NCI-H1048 (cell line): Measurements from ENCODE around the gene RPL38.

Source experiments
- DNase-seq: peaks from one replicate; lab custom pipeline; 2025; lab: John Stamatoyannopoulos, UW

The RPL38 gene

DNA sequence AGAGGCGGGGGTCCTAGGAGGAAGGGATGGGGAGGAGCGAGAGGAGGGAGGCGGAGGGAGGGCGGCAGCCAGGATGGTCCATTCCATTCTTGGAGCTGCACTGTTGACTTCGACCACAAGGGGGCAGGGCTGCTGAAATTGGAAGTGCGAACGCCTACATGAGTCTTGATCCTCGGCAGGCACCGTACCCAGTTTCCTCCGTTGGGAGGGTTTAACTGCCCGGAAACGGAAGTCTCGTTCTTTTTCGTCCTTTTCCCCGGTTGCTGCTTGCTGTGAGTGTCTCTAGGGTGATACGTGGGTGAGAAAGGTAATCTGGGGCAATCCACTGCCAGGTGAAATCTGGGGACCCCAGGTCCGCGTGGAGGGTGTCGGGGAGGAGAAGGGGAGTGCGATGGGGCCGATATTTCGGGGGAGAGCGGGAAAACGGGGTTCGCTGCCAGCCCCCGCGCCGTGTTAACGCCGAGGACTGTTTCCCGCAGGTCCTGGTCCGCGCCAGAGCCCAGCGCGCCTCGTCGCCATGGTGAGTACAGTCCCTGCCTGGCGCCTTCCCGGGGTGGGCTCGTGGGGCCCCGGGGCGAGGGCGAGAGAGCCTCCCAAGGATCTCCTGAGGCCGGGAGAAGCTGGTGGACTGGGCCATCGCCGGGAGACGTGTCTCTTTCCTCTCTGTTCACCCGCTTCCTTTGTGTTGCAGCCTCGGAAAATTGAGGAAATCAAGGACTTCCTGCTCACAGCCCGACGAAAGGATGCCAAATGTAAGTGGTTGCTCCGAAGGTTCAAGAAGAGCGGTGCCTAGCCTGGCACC is at the start of gene RPL38:
Gene RPL38, plus strand, starts transcription at position 240 of the 802 bp plus-strand sequence. Its CDS starts 278 bp downstream, at position 518.
- peak; percentile 89 for DNase-seq

DNA sequence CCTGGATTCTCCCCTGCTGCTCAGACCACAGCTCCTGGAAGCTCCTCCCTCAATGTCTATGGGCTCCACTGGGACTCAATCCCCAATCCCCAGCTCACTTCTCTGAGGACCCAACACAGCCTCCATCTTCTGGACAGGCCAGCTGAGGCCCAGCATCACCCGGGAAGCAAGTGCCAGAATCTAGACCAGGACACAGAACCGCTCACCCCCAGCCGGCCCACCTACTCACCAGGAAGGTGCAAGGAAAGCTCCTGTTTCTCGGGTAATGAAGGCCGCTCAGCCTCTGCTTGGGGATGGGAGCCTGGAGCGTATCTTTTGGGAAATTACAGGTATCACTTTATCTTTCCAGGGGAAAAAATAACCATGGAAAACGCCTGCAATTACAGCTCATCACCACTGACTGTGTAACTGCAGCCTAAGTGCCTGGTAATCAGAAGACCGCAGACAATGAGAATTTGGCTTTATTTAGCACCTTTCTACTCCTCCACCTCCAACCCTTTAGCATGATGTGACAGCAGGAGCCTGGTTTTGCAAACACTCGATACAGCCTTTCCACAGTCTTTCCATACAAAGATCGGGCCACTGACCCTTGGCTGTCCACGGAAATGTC is 49.6 kb upstream of the RPL38 start:
- DNase-seq, result no peak

GRCh38 chr17:74156878-74157277 is 46.6 kb upstream of the RPL38 start:
- DNase-seq, result no peak

DNA sequence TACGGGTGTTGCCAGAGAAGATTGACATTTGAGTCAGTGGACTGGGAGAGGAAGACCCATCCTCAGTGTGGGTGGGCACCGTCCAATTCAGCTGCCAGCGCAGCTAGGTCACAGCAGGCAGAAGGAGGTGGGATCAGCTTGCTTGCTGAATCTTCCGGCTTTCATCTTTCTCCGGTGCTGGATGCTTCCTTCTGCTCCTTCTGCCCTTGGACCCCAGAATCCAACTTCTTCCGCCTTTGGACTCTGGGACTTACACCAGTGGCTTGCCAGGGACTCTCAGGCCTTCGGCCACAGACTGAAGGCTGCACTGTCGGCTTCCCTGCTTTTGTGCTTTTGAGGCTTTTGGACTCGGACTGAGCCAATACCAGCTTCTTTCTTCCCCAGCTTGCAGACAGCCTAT is 46.1 kb upstream of the RPL38 start:
- DNase-seq, result no peak

DNA sequence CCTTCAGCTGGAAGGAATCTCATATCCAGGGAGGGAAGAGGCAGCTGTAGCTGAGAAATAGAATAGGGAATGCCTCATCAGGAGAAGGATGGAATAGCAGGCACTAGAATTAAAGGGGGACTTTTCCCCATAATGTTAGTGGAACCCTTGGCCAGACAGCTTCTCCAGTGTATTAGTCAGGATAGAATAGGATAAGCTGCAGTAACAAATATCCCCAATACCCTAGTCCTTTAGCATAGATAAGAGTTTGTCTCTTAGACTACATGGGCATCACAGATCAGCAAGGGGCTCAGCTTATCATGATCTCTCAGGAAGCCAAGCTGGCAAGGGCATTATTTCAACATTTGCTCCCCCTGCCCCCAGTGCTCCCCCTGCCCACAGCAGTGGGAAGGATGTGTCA is 44.7 kb upstream of the RPL38 start:
- DNase-seq, result no peak

- DNase-seq, result no peak
These were observed 44.1 kb upstream of the RPL38 start for GRCh38 chr17:74159226-74159840.

- DNase-seq, result no peak
These were observed 42.6 kb upstream of the RPL38 start for GRCh38 chr17:74160656-74161502.

GRCh38 chr17:74161503-74161875 is 42.0 kb upstream of the RPL38 start:
- no peak for DNase-seq

DNA sequence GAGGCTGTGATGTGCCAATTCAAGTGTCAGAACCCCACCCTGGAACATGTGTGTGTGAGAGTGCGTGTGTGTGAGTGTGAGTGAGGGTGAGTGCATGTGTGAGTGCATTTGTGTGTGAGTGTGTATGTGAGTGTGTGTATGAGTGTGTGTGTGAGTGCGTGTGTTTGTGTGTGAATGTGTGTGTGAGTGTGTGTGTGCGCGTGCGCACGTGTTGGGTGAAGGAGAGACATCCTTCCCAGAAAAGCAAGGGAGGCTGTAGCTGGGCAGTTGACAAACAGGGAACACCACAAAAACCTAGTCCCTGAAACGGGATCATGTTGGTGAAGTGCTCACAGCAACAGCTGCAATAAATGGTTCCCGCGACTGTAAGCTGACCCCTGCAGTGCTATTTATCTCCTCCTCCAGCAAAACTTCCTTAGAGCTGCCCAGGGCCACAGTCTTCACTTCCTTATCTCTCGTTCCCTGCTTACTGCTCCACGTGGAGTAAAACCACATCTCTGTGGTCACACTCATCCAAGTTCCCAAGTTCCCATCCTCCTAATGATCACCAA is 40.1 kb upstream of the RPL38 start:
- no peak for DNase-seq

DNA sequence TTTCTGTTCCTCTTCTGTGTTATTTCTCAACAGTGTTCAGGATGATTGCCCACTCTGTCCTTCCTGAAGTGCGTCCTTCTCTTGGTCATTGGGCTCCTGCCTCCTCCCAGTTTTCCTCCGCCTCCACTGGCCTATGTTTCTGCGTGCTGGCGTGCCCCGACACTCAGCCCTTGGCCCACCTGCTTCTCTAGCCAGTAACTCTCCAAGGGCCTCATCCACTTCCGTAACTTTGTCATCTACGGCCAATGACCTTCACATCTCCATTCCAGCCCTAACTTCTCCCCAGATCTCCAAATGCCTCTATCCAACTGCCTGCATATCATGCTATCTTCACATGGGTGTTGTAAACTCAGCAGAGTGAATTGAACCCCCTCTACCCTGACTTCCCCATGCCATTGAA is 39.6 kb upstream of the RPL38 start:
- DNase-seq, result no peak

GRCh38 chr17:74164446-74165045 is 38.9 kb upstream of the RPL38 start:
- DNase-seq, result no peak

DNA sequence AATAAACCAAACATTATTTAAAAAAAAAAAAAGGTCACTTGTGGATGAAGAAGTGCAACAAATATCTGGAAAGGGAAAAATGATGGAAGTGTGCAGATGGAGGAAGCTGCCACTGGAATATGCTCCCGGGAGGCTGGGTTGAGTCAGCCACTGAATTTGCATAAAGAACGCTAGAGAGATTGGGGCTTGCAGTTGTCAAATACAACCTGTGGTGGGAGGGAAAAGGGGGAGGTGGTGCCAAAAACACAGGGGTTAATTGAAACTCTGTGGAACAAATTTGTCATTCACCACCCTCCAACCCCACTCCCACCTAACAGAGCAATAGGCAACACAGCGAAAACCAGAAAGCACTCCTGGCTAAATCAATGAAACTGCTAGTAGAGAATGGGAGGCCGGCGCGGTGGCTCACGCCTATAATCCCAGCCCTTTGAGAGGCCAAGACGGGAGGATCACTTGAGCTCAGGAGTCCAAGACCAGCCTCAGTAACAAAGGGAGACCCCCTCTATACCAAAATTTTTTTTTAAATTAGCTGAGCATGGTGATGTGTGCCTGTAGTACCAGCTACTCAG is 37.6 kb upstream of the RPL38 start:
- DNase-seq, result no peak

DNA sequence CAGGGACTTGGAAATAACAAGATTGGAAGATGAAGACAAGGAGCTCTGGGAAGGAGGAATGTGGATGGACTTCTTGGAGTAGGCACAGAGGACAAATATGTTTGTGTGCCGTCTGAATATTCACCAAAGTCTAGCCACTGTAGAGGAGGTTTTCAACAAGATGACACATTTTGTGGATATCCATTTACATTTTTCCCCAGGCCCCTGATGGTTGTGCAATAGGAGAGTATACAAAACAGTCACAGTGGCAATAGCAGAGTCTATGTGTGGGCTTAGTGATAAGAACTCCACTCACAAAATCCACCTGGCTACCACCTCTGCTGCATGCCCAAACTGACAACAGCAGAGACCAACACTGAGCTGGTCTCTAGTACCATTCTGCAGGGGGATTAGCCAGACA is 32.6 kb upstream of the RPL38 start:
- no peak for DNase-seq

GRCh38 chr17:74172700-74173099 is 30.8 kb upstream of the RPL38 start:
- DNase-seq, result no peak

GRCh38 chr17:74176546-74177001 is 26.9 kb upstream of the RPL38 start:
- peak; percentile 31 for DNase-seq

DNA sequence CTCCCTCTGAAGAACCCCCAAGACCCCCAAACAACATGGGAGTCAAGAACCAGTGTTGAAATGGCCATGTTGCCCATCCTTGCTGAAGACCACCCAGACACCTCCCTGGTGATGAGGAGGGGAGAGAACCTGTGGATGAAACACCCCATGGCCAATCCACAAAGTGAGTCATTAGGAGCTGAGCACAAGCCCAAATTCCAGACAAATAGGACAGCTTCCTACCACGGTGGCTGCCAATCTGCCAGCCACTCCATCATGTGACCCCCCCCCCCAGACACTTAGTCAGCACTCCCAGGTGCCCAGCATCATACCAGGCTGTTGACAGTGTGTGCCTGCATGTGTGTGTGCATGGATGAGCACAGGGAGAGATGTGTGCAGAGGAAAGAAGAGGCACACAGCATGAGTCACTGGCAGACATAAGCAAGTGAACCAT is 26.4 kb upstream of the RPL38 start:
- no peak for DNase-seq

GRCh38 chr17:74179576-74179975 is 23.9 kb upstream of the RPL38 start:
- DNase-seq, result no peak

DNA sequence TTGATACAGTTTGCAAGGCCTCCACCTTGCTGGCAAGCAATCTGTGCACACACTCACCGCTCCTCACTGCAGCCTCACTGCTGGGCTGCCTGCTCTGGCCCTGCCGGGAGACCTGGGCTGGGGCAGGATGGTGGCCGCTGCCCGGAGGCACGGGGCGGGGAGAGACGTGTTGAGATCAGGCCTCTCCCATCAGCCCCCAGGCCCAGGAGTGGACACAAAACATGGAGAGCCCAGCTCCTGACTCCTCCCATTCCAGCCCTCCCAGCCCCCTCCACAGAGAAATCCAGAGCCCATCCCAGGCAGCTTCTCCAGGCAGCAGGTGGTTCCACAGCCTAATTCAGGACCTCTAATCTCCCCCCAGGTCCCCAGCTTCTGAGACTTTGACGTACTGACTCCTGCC is 23.1 kb upstream of the RPL38 start:
- DNase-seq, result no peak

- DNase-seq, result no peak
These were observed 22.1 kb upstream of the RPL38 start for GRCh38 chr17:74181341-74181740.

- no peak for DNase-seq
These were observed 21.3 kb upstream of the RPL38 start for GRCh38 chr17:74182041-74182723.

DNA sequence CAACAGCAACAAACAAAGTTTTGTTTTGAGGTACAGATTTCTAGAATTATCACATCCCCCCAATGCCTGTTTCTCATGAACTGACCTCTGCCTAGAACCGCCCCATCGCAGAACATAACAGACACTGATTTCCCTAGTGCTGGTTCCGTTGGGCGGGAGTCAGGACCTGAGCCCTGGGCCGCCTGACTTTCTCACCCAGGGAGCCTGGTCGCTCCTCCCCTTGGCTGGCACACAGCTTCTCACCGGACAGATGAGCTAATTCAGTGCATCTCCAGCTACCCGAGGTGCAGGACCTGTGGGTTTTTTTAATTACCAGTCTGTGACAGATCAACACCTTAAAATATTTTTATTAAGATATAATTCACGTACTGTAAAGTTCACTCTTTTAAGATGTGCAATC is 20.1 kb upstream of the RPL38 start:
- no peak for DNase-seq
